ENCODE measurements around the gene MON1A.
A peak's percentile ranks its signal among the peaks of the same experiment; 100 is the strongest.

Gene MON1A

GRCh38 chr3:49899815-49900214 is 29.8 kb downstream of the MON1A start:
- Histone ChIP-seq H3K27me3 (no peaks in the 10 kb centered on the region), H3K36me3 (no peaks in the 10 kb centered on the region), H4K20me1 (no peaks in the 10 kb centered on the region), H3K27ac (no peak overlapping the region), H3K9me3 (no peaks in the 10 kb centered on the region), H3K4me2 (no peak overlapping the region), H3K4me3 (no peak overlapping the region), H3K4me1 (peaks cover 39% of the 10 kb centered on the region), H3K9ac (no peak overlapping the region)
- TF ChIP-seq Cebpa-rat (IDR thresholded peaks at IDR 0.05) = no peak

- Histone ChIP-seq H3K9ac (no peak overlapping the region), H3K36me3 (no peaks in the 10 kb centered on the region), H3K27me3 (no peaks in the 10 kb centered on the region), H3K9me3 (no peaks in the 10 kb centered on the region), H3K27ac (no peak overlapping the region), H3K4me3 (no peak overlapping the region), H3K4me1 (peaks cover 31% of the 10 kb centered on the region), H3K4me2 (no peak overlapping the region), H4K20me1 (no peaks in the 10 kb centered on the region)
- no peak for TF ChIP-seq Cebpa-rat (IDR thresholded peaks at IDR 0.05)
These were observed 30.6 kb downstream of the MON1A start for GRCh38 chr3:49898991-49899390.

- Histone ChIP-seq H3K27ac (no peak overlapping the region), H4K20me1 (no peaks in the 10 kb centered on the region), H3K9ac (no peak overlapping the region), H3K4me1 (peaks cover 7% of the 10 kb centered on the region; the same call in 1 of the 2 replicates), H3K9me3 (no peaks in the 10 kb centered on the region), H3K27me3 (no peaks in the 10 kb centered on the region), H3K4me2 (no peak overlapping the region), H3K36me3 (no peaks in the 10 kb centered on the region), H3K4me3 (no peak overlapping the region)
- TF ChIP-seq Cebpa-rat (IDR thresholded peaks at IDR 0.05) = no peak
These were observed 33.3 kb downstream of the MON1A start for GRCh38 chr3:49896345-49896744.

GRCh38 chr3:49895791-49896190 is 33.8 kb downstream of the MON1A start:
- Histone ChIP-seq H3K4me1 (peaks cover 2% of the 10 kb centered on the region; the same call in 1 of the 2 replicates), H3K36me3 (no peaks in the 10 kb centered on the region), H3K4me3 (no peak overlapping the region), H3K27me3 (no peaks in the 10 kb centered on the region), H3K4me2 (no peak overlapping the region), H3K27ac (no peak overlapping the region), H4K20me1 (no peaks in the 10 kb centered on the region), H3K9ac (no peak overlapping the region), H3K9me3 (no peaks in the 10 kb centered on the region)
- TF ChIP-seq Cebpa-rat (IDR thresholded peaks at IDR 0.05) = no peak

GRCh38 chr3:49889296-49889695 is 40.3 kb downstream of the MON1A start:
- H3K9ac ChIP-seq = no peak overlapping the region
- no peaks in the 10 kb centered on the region for H3K9me3 ChIP-seq
- no peak overlapping the region for H3K4me2 ChIP-seq

GRCh38 chr3:49886922-49887265 is 42.7 kb downstream of the MON1A start:
- Histone ChIP-seq H3K36me3 (no peaks in the 10 kb centered on the region), H4K20me1 (no peaks in the 10 kb centered on the region), H3K9ac (peak overlapping the region; percentile 2; the same call in 1 of the 2 replicates), H3K4me2 (peak overlapping the region; percentile 59), H3K27ac (0 out of 2 replicates have a peak overlapping the region, but pooled peaks have one; percentile 13), H3K4me3 (no peak overlapping the region), H3K27me3 (no peaks in the 10 kb centered on the region), H3K9me3 (no peaks in the 10 kb centered on the region), H3K4me1 (peaks cover 34% of the 10 kb centered on the region)
- no peak for TF ChIP-seq Cebpa-rat (IDR thresholded peaks at IDR 0.05)

More at GRCh38 chr3:49889296-49889695, 40.3 kb downstream of the MON1A start:
- Histone ChIP-seq H3K36me3 (no peaks in the 10 kb centered on the region), H3K27me3 (no peaks in the 10 kb centered on the region), H4K20me1 (no peaks in the 10 kb centered on the region), H3K4me1 (peaks cover 23% of the 10 kb centered on the region), H3K27ac (no peak overlapping the region), H3K4me3 (no peak overlapping the region)
- no peak for TF ChIP-seq Cebpa-rat (IDR thresholded peaks at IDR 0.05)

- Histone ChIP-seq H3K4me1 (peaks cover 63% of the 10 kb centered on the region), H4K20me1 (no peaks in the 10 kb centered on the region), H3K4me2 (no peak overlapping the region), H3K9me3 (no peaks in the 10 kb centered on the region), H3K9ac (no peak overlapping the region), H3K27me3 (no peaks in the 10 kb centered on the region), H3K27ac (no peak overlapping the region), H3K36me3 (no peaks in the 10 kb centered on the region), H3K4me3 (no peak overlapping the region)
- TF ChIP-seq Cebpa-rat (IDR thresholded peaks at IDR 0.05) = no peak
These were observed 45.6 kb downstream of the MON1A start for GRCh38 chr3:49883998-49884397.

GRCh38 chr3:49882166-49882565 is 47.4 kb downstream of the MON1A start:
- Histone ChIP-seq H3K9me3 (no peaks in the 10 kb centered on the region), H3K9ac (no peak overlapping the region)
- no peak for TF ChIP-seq Cebpa-rat (IDR thresholded peaks at IDR 0.05)

GRCh38 chr3:49880581-49881315 is 48.9 kb downstream of the MON1A start:
- H3K4me2 ChIP-seq = peak overlapping the region; percentile 87
- peak overlapping the region; percentile 16; the same call in 1 of the 2 replicates for H3K9ac ChIP-seq
- peaks cover 64% of the 10 kb centered on the region for H3K4me1 ChIP-seq
- no peaks in the 10 kb centered on the region for H3K36me3 ChIP-seq
- no peaks in the 10 kb centered on the region for H4K20me1 ChIP-seq
- H3K27me3 ChIP-seq = no peaks in the 10 kb centered on the region
- no peaks in the 10 kb centered on the region for H3K9me3 ChIP-seq
- peak overlapping the region; percentile 32; the same call in 1 of the 2 replicates for H3K4me3 ChIP-seq
- H3K27ac ChIP-seq = peak overlapping the region; percentile 48
- TF ChIP-seq Cebpa-rat (IDR thresholded peaks at IDR 0.05) = no peak

More at GRCh38 chr3:49882166-49882565, 47.4 kb downstream of the MON1A start:
- H3K4me3 ChIP-seq = no peak overlapping the region
- H3K4me2 ChIP-seq = peak overlapping the region; percentile 87
- H3K36me3 ChIP-seq = no peaks in the 10 kb centered on the region
- 0 out of 2 replicates have a peak overlapping the region, but pooled peaks have one; percentile 48 for H3K27ac ChIP-seq
- H4K20me1 ChIP-seq = no peaks in the 10 kb centered on the region
- H3K27me3 ChIP-seq = no peaks in the 10 kb centered on the region
- peaks cover 73% of the 10 kb centered on the region for H3K4me1 ChIP-seq

- H4K20me1 ChIP-seq = no peaks in the 10 kb centered on the region
- no peak overlapping the region for H3K4me3 ChIP-seq
- H3K9ac ChIP-seq = no peak overlapping the region
- peak overlapping the region; percentile 13 for H3K27ac ChIP-seq
- TF ChIP-seq Cebpa-rat (IDR thresholded peaks at IDR 0.05) = no peak
- peak overlapping the region; percentile 87 for H3K4me2 ChIP-seq
- H3K9me3 ChIP-seq = no peaks in the 10 kb centered on the region
- H3K27me3 ChIP-seq = no peaks in the 10 kb centered on the region
- no peaks in the 10 kb centered on the region for H3K36me3 ChIP-seq
- peaks cover 56% of the 10 kb centered on the region for H3K4me1 ChIP-seq
These were observed 49.9 kb downstream of the MON1A start for GRCh38 chr3:49879721-49880120.

Measured in BLaER1 (cell line).